GM18868 (cell line): ENCODE data around the gene TMEM52B.

Source experiments
- ATAC-seq: cut with Tn5 transposase; IDR thresholded peaks from one replicate; pipeline ENCODE4 v1.9.1; 2021; ENCODE audit warnings: mild to moderate bottlenecking, moderate library complexity; ENCODE audit not compliant: unreplicated experiment

TMEM52B gene

GRCh38 chr12:10178821-10179220, at the start of gene TMEM52B:
Gene TMEM52B, plus strand, starts transcription at chr12:10179032. Its CDS starts 543 bp downstream, at chr12:10179575.
- no peak for ATAC-seq

GRCh38 chr12:10130042-10130441, 48.8 kb upstream of the TMEM52B start, which contains the start of gene CLEC7A:
Gene CLEC7A, minus strand, starts transcription at chr12:10130199. Its CDS starts 117 bp downstream, at chr12:10130082.
- peak; percentile 99 for ATAC-seq

GRCh38 chr12:10131111-10131690, 47.6 kb upstream of the TMEM52B start:
- no peak for ATAC-seq

GRCh38 chr12:10132850-10133370, 45.9 kb upstream of the TMEM52B start:
- ATAC-seq, result no peak

DNA sequence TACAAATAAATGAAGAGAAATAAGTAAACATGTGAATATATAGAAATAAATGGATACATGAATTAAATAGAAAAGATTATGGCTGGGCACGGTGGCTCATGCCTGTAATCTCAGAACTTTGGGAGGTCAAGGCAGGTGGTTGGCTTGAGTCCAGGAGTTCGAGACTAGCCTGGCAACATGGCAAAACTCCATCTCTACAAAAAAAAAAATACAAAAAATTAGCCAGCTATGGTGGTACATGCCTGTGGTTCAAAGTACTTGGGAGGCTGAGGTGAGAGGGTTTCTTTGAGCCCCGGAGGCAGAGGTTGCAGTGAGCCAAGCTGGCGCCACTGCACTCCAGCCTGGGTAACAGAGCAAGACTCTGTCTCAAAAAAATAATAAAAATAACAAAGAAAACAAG, 43.7 kb upstream of the TMEM52B start:
- ATAC-seq, result no peak

GRCh38 chr12:10136637-10137205, 42.1 kb upstream of the TMEM52B start:
- ATAC-seq, result no peak

GRCh38 chr12:10140001-10140400, 38.8 kb upstream of the TMEM52B start:
- no peak for ATAC-seq

DNA sequence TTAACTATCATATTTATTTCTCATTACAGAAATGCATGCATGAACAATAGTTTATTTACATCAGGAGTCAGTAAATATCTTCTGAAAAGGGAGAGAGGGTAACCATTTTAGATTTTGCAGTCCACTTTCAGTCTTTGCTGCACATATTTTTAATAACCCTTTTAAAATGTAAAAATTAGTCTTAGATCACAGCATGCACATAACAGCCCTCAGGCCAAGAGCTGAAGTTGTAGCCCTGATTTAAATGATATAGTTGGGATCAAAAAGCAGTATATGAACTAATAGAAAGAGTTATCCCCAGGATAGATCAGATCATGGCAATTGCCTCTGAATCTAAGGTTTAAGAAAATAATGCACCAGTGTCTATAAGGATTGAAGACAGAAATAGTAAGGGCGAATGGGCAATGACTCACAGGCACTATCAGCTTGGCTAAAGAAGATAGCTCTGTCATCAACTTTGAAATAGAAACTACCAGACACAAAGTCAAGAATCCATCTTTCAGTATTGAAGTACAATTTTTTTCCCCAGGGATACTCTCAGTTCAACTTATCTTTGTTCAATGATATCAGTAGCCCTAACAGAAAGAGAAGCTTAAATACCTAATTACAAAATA, 35.7 kb upstream of the TMEM52B start:
- no peak for ATAC-seq

- peak; percentile 82 for ATAC-seq
These were observed 31.0 kb upstream of the TMEM52B start for GRCh38 chr12:10147714-10148403.

DNA sequence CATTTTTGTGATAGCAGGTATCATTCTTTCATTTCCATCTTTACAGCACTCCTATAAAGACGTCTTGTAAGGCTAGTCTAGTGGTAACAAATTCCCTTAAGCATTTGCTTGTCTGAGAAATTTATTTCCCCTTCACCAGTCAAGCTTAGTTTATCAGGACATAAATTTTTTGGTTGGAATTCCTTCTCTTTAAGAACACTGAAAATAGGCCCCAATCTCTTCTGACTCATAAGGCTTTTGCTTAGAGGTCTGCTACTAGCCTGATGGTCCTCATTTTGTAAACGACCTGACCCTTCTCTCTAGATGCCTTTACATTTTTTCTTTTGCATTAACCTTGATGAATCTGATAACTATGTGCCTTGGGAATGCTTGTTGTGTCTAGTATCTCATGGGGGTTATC, 27.2 kb upstream of the TMEM52B start:
- ATAC-seq, result no peak

GRCh38 chr12:10153271-10154144, 25.3 kb upstream of the TMEM52B start:
- no peak for ATAC-seq

DNA sequence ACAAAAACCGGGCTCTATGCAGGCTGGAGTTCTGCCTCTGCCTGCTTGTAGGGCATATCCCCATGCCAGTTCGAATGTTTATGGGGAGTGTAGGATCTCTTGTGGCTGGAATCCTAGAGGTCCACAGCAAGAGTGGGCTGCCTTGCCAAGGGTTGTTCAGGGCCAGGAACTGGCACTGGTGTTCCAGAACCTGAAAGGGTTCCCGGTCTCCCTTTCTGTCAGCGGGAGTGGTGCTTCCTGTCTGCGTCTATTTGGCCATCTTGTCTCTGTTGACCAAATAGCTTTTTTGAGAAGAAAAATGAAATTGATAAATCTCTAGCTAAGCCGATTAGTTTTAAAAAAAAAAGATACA, 24.7 kb upstream of the TMEM52B start:
- no peak for ATAC-seq

DNA sequence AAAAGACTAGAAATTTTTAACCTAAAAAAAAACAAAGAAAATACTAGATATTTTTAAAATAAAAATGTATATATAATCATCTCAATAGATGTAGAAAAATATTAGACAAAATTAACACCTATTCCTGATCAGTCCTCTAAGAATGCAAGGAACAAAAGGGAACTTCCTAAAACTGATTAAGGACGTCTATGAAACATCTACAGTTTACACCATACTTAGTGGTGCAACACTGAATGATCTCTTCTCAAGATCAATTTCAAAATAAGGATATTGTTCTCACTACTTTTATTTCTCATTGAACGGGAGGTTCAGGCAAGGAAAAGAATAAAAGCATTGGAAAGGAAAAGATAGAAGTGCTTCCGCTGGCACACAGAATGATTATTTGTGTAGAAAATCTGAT, 22.9 kb upstream of the TMEM52B start:
- ATAC-seq, result no peak

- ATAC-seq, result no peak
These were observed 20.4 kb upstream of the TMEM52B start for GRCh38 chr12:10158406-10158805.

- no peak for ATAC-seq
These were observed 19.6 kb upstream of the TMEM52B start for GRCh38 chr12:10159280-10159679.

GRCh38 chr12:10160617-10161385, 18.0 kb upstream of the TMEM52B start:
- no peak for ATAC-seq

GRCh38 chr12:10163084-10163483, 15.7 kb upstream of the TMEM52B start:
- ATAC-seq, result no peak

GRCh38 chr12:10165421-10165820, 13.4 kb upstream of the TMEM52B start:
- ATAC-seq, result no peak

DNA sequence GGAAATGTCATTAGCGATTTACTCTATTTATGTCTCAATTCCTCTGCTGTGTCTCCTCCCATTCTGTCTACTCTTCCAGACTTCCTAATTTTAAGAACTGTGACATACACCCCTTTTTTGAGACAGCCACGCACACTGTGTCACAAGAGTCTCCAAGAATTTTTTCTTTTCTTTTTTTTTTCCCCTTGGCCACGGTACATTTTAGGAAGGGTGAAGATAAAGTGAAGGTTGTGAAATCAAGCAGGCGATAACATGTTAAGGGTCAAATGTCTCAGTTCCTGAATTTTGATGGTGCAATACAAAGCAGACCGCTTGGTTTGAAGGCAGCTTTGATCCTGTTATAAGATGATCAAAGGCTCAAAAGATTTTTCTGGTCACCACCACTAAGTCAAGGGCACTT, 11.2 kb upstream of the TMEM52B start:
- no peak for ATAC-seq

DNA sequence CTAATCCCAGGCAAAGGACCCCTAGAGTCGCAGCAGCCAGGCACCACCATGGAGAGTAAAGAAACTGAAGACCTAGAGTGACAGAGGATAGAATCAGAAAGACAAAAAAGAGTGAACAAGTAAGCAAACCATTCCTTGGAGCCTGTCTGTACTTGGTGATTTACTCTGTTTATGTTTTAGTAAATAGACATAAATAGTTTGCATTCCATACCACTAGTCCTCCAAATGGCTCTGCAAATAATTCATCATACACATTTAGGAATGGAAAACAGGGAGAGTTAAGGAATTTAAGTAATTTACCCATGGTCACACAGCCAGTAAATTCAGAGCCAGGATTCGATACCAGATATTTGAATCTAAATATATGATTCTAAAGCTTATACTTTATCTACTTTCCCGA, 9.7 kb upstream of the TMEM52B start:
- ATAC-seq, result no peak
